ENCODE measurements around the gene SIDT2.

The SIDT2 gene

DNA sequence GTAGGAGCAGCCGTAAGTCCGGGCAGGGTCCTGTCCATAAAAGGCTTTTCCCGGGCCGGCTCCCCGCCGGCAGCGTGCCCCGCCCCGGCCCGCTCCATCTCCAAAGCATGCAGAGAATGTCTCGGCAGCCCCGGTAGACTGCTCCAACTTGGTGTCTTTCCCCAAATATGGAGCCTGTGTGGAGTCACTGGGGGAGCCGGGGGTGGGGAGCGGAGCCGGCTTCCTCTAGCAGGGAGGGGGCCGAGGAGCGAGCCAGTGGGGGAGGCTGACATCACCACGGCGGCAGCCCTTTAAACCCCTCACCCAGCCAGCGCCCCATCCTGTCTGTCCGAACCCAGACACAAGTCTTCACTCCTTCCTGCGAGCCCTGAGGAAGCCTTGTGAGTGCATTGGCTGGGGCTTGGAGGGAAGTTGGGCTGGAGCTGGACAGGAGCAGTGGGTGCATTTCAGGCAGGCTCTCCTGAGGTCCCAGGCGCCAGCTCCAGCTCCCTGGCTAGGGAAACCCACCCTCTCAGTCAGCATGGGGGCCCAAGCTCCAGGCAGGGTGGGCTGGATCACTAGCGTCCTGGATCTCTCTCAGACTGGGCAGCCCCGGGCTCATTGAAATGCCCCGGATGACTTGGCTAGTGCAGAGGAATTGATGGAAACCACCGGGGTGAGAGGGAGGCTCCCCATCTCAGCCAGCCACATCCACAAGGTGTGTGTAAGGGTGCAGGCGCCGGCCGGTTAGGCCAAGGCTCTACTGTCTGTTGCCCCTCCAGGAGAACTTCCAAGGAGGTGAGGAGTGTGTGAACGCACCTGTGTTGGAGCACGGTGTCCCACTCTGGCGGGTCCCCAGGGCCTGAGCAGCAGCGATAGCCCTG is 20.7 kb downstream of the SIDT2 start, which contains the start of gene TAGLN:
Gene TAGLN, plus strand, starts transcription at position 318 of the 863 bp plus-strand sequence. CDS start 3,644 bp downstream, outside the sequence.
- TF ChIP-seq, protein P1, sequence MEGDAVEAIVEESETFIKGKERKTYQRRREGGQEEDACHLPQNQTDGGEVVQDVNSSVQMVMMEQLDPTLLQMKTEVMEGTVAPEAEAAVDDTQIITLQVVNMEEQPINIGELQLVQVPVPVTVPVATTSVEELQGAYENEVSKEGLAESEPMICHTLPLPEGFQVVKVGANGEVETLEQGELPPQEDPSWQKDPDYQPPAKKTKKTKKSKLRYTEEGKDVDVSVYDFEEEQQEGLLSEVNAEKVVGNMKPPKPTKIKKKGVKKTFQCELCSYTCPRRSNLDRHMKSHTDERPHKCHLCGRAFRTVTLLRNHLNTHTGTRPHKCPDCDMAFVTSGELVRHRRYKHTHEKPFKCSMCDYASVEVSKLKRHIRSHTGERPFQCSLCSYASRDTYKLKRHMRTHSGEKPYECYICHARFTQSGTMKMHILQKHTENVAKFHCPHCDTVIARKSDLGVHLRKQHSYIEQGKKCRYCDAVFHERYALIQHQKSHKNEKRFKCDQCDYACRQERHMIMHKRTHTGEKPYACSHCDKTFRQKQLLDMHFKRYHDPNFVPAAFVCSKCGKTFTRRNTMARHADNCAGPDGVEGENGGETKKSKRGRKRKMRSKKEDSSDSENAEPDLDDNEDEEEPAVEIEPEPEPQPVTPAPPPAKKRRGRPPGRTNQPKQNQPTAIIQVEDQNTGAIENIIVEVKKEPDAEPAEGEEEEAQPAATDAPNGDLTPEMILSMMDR (IDR thresholded peaks at IDR 0.05; ENCODE audit: low read depth, low read length), result no peak
- peak within 1 kb of the TSS; percentile 64 for H3K4me3 ChIP-seq (ENCODE audit: low read depth, low read length)
- in situ Hi-C loops (cut with HindIII; ENCODE audit: low sequenced_read_pairs), result no loop called here
- DNase-seq (ENCODE audit: low read depth, low spot score), result peak; percentile 97

DNA sequence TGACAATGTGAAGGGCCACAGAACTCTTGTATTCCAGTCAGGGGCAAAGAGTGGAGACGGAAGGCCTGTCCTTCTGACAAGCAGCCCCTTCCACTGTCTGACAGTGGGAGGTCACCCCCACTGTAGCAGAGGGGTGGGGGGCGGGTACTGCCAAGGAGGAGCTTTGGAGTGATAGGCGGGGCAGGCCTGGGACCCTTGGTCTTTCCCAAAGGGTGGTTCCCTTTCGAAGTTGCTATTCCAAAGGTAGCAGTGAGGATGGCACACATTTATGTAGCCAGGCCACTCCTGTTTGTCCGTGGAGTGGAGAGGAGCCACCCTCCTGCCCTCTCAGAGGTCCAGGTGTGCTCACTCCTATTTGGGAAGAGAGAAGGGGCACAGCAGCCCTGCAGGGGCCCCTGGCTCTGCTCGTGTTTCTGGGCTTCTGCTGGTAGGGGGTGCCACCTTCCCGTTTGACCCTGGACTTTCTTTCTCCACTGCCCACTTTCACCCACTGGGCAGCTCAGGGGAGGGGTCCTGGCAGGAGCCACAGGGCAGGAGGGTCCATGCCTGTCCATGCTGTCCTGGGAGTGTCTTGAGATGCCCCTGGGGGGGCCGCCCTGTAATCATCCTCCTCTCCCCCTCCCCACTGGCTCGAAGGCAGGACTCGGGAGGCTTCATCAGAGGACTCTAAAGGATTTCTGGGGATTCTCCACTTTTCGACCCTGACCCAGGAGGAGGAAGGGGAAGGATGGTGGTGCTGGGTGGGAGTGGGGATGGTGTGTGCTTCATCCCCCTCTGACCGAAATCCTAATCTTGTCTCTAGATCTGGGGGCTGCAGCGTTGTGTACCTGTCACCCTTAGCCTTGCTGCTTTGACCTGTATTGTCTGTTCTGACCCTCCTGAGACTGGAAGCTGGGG is 21.6 kb downstream of the SIDT2 start:
- peak overlapping the region; percentile 64 for H3K4me3 ChIP-seq (ENCODE audit: low read depth, low read length)
- in situ Hi-C loops (cut with HindIII; ENCODE audit: low sequenced_read_pairs), result no loop called here
- TF ChIP-seq, protein P1 (IDR thresholded peaks at IDR 0.05; ENCODE audit: low read depth, low read length), result no peak
- DNase-seq (ENCODE audit: low read depth, low spot score), result no peak

DNA sequence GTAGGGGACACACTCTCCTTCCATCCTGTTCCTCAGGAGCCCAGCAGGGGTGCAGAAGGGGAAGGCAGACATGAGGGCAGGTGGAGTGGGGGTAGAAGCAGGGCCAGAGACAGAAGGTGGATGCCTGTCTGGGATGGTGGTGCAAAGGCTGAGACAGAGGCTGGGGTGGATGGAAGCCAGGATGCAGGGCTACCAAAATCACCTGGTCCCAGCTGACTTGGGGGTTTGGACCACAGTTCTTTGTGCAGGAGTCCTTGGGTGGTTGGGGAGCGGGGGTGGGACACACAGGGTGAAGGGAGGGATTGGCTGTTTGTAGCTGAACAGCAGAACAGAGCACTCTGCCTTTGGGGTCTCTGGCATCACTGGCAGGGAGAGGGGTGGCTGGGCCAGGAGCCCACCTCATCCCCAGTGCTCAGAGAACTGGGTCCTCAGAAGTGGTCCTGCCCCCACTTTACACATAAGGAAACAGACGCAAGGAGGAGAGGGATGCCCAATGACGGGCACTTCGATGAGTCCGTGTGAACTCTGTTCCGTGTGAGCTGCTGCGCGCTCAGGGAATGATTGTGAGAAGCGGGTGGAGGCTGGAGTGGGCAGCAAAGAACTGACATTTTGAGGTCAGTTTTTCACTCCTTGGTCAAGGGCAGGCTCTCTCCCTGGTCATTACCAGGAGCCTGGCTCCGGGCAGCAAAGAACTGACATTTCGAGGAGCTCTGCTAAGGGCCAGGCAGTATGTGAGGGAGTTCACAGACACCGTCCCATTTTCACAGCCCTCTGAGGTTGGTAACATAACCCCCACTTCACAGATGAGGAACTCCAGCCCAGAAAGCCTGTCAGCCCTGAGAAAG is 22.5 kb downstream of the SIDT2 start:
- H3K4me3 ChIP-seq (ENCODE audit: low read depth, low read length), result peak overlapping the region; percentile 64
- in situ Hi-C loops (cut with HindIII; ENCODE audit: low sequenced_read_pairs), result no loop called here
- TF ChIP-seq, protein P1 (IDR thresholded peaks at IDR 0.05; ENCODE audit: low read depth, low read length), result no peak
- no peak for DNase-seq (ENCODE audit: low read depth, low spot score)

DNA sequence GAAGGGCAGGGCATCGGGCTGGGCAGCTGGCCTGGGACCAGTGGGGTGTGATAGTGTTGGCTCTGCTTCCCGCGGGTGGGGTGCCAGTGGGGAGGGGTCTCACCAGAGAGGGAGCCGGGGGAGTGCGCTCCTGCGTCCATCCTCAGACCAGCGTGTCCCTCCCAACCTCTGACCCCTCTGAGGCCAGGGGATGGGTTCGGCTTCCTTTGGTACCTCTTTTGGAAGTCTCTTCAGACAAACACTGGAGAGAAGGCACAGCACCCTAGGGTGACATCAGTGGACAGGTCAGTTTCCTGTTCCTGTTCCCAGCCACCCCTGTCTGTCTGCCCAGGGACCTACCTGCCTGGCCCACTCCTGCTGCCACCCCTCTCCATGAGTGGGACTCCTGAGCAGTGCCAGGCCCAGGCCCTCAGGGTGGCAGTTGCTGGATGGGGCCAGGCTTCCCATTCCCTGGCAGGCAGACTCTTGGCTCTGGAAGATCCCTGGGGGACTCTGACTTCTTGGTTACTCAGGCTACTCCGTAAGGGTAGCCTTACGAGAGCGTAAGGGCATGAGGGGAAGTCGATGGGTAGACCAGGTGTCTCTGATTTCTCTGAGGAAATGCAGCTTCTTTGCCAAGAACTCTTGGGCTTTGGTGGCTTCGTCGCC is 23.2 kb downstream of the SIDT2 start:
- TF ChIP-seq, protein P1 (IDR thresholded peaks at IDR 0.05; ENCODE audit: low read depth, low read length), result no peak
- in situ Hi-C loops (cut with HindIII; ENCODE audit: low sequenced_read_pairs), result no loop called here
- no peak for DNase-seq (ENCODE audit: low read depth, low spot score)
- H3K4me3 ChIP-seq (ENCODE audit: low read depth, low read length), result peak overlapping the region; percentile 64

DNA sequence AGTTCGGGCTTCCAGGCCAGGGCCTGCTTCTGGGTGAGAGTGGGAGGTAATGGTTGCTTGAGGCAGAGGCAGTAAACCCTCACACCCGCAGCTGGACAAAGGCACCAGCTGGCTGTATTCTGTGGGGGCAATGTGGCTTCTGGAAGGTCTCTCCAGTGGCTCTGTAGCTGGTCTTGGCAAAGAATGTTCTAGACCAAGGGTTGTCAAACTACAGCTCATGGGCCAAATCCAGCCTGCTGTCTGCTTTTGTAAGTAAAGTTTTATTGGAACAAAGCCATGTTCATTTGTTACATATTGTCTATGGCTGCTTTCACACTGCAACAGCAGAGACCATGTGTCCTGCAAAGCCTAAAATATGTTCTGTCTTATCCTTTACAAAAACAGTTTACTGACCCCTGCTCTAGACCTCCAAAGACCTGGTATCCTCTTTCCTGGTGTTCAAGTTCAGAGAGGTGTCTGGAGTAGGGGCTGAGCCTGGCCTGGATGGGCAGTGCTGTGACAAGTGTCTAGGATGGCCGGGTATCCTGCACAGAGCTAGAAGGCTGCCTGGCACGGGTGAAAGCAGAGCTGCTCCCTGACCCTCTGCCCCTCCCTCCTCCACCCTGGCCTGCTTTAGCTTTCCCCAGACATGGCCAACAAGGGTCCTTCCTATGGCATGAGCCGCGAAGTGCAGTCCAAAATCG is 24.0 kb downstream of the SIDT2 start:
- peak overlapping the region; percentile 64 for H3K4me3 ChIP-seq (ENCODE audit: low read depth, low read length)
- in situ Hi-C loops (cut with HindIII; ENCODE audit: low sequenced_read_pairs), result no loop called here
- DNase-seq (ENCODE audit: low read depth, low spot score), result no peak
- TF ChIP-seq, protein P1 (IDR thresholded peaks at IDR 0.05; ENCODE audit: low read depth, low read length), result no peak

All from astrocyte of the spinal cord (primary cell).